ENCODE data around the gene RNF180.

GRCh38 chr5:64340293-64340692, 174.7 kb downstream of the RNF180 start:
- TF ChIP-seq, protein P1, sequence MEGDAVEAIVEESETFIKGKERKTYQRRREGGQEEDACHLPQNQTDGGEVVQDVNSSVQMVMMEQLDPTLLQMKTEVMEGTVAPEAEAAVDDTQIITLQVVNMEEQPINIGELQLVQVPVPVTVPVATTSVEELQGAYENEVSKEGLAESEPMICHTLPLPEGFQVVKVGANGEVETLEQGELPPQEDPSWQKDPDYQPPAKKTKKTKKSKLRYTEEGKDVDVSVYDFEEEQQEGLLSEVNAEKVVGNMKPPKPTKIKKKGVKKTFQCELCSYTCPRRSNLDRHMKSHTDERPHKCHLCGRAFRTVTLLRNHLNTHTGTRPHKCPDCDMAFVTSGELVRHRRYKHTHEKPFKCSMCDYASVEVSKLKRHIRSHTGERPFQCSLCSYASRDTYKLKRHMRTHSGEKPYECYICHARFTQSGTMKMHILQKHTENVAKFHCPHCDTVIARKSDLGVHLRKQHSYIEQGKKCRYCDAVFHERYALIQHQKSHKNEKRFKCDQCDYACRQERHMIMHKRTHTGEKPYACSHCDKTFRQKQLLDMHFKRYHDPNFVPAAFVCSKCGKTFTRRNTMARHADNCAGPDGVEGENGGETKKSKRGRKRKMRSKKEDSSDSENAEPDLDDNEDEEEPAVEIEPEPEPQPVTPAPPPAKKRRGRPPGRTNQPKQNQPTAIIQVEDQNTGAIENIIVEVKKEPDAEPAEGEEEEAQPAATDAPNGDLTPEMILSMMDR (IDR thresholded peaks at IDR 0.05; ENCODE audit: extremely low read depth in 1 of 2, insufficient read depth in 1 of 2, low read depth in 1 of 2, low read length in 2 of 2): no peak
- TF ChIP-seq JUN (IDR thresholded peaks at IDR 0.05; ENCODE audit: borderline replicate concordance, insufficient read depth, insufficient read length, low read depth) (no peak), EZH2 (IDR thresholded peaks at IDR 0.05; ENCODE audit: borderline replicate concordance, low read depth, low read length, severe bottlenecking) (no peak), POLR2A (IDR thresholded peaks at IDR 0.05; ENCODE audit: low read depth, low read length) (no peak), POLR2AphosphoS5 (IDR thresholded peaks at IDR 0.05; ENCODE audit: insufficient read depth, low read depth, low read length) (no peak), MYC (IDR thresholded peaks at IDR 0.05; ENCODE audit: low read depth, low read length) (no peak)
- TF ChIP-seq, protein P2, sequence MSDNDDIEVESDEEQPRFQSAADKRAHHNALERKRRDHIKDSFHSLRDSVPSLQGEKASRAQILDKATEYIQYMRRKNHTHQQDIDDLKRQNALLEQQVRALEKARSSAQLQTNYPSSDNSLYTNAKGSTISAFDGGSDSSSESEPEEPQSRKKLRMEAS (IDR thresholded peaks at IDR 0.05; ENCODE audit: insufficient read depth, insufficient read length): no peak

Data from endothelial cell of umbilical vein (primary cell).